ENCODE data around the gene RFX4.

Gene RFX4

GRCh38 chr12:106652510-106653015, 69.8 kb downstream of the RFX4 start:
- Histone ChIP-seq H3K4me1 (ENCODE audit: insufficient read depth, low read length, poor library complexity, severe bottlenecking) (no peaks in the 10 kb centered on the region), H2AFZ (ENCODE audit: low read length) (no peak overlapping the region), H3K79me2 (ENCODE audit: insufficient read depth, low read length) (no peaks in the 10 kb centered on the region), H3K27me3 (ENCODE audit: insufficient read depth, low read length, poor library complexity, severe bottlenecking) (no peaks in the 10 kb centered on the region), H3K4me2 (ENCODE audit: low read depth, low read length, poor library complexity, severe bottlenecking) (no peak overlapping the region), H3K9me2 (replicated peaks; ENCODE audit: low read depth, low read length) (no peaks in the 10 kb centered on the region), H3K4me3 (ENCODE audit: low read length, poor library complexity, severe bottlenecking) (no peak overlapping the region), H3K9me3 (ENCODE audit: insufficient read depth, low read depth, low read length) (no peaks in the 10 kb centered on the region), H4K20me1 (ENCODE audit: insufficient read depth, low read length, poor library complexity, severe bottlenecking) (no peaks in the 10 kb centered on the region), H3F3A (ENCODE audit: low read depth) (no peaks in the 10 kb centered on the region), H3K9ac (ENCODE audit: low read depth, low read length, poor library complexity, severe bottlenecking) (no peak overlapping the region), H3K36me3 (ENCODE audit: insufficient read depth, low read length) (no peaks in the 10 kb centered on the region)
- no peak for TF ChIP-seq EZH2phosphoT487 (IDR thresholded peaks at IDR 0.05; ENCODE audit: borderline replicate concordance)
- TF ChIP-seq CTCF (conservative IDR thresholded peaks at IDR 0.05; ENCODE audit: low read length), result no peak

GRCh38 chr12:106655577-106655976, 72.8 kb downstream of the RFX4 start:
- Histone ChIP-seq H3K4me3 (ENCODE audit: low read length, poor library complexity, severe bottlenecking) (no peak overlapping the region), H3K27me3 (ENCODE audit: insufficient read depth, low read length, poor library complexity, severe bottlenecking) (no peaks in the 10 kb centered on the region), H3K4me1 (ENCODE audit: insufficient read depth, low read length, poor library complexity, severe bottlenecking) (no peaks in the 10 kb centered on the region), H3K36me3 (ENCODE audit: insufficient read depth, low read length) (no peaks in the 10 kb centered on the region), H3F3A (ENCODE audit: low read depth) (no peaks in the 10 kb centered on the region), H3K9me3 (ENCODE audit: insufficient read depth, low read depth, low read length) (peaks cover 2% of the 10 kb centered on the region; the same call in 1 of the 2 replicates), H4K20me1 (ENCODE audit: insufficient read depth, low read length, poor library complexity, severe bottlenecking) (no peaks in the 10 kb centered on the region), H3K4me2 (ENCODE audit: low read depth, low read length, poor library complexity, severe bottlenecking) (no peak overlapping the region), H3K9ac (ENCODE audit: low read depth, low read length, poor library complexity, severe bottlenecking) (no peak overlapping the region), H3K79me2 (ENCODE audit: insufficient read depth, low read length) (no peaks in the 10 kb centered on the region), H3K9me2 (replicated peaks; ENCODE audit: low read depth, low read length) (no peaks in the 10 kb centered on the region), H2AFZ (ENCODE audit: low read length) (no peak overlapping the region)
- TF ChIP-seq CTCF (conservative IDR thresholded peaks at IDR 0.05; ENCODE audit: low read length) (no peak), EZH2phosphoT487 (IDR thresholded peaks at IDR 0.05; ENCODE audit: borderline replicate concordance) (no peak)

DNA sequence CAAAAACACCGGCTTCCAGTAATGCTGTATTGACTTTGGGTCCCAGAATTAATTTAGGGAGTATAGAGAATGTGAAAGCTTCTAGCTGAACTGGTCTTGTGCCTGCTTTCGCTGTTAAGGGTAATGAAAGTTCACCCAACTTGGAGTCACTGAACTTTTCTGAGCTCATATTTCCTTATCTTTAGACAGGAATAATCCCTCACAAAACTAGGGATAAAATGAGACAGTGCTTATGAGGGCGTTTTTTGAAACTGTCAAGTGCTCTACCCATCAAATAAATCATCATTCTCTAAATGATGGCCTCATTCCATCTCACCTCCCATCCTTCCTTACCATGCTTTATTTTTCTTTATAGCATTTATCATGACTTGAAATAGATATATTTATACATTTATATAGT, 74.7 kb downstream of the RFX4 start:
- Histone ChIP-seq H4K20me1 (ENCODE audit: insufficient read depth, low read length, poor library complexity, severe bottlenecking) (no peaks in the 10 kb centered on the region), H3K9me2 (replicated peaks; ENCODE audit: low read depth, low read length) (no peaks in the 10 kb centered on the region), H3K9me3 (ENCODE audit: insufficient read depth, low read depth, low read length) (peaks cover 16% of the 10 kb centered on the region; the same call in 1 of the 2 replicates), H3K4me3 (ENCODE audit: low read length, poor library complexity, severe bottlenecking) (no peak overlapping the region), H3K79me2 (ENCODE audit: insufficient read depth, low read length) (no peaks in the 10 kb centered on the region), H3K4me1 (ENCODE audit: insufficient read depth, low read length, poor library complexity, severe bottlenecking) (no peaks in the 10 kb centered on the region), H3K9ac (ENCODE audit: low read depth, low read length, poor library complexity, severe bottlenecking) (no peak overlapping the region), H3K27me3 (ENCODE audit: insufficient read depth, low read length, poor library complexity, severe bottlenecking) (no peaks in the 10 kb centered on the region), H3K36me3 (ENCODE audit: insufficient read depth, low read length) (no peaks in the 10 kb centered on the region), H3K4me2 (ENCODE audit: low read depth, low read length, poor library complexity, severe bottlenecking) (no peak overlapping the region), H3F3A (ENCODE audit: low read depth) (no peaks in the 10 kb centered on the region), H2AFZ (ENCODE audit: low read length) (no peak overlapping the region)
- TF ChIP-seq CTCF (conservative IDR thresholded peaks at IDR 0.05; ENCODE audit: low read length) (no peak), EZH2phosphoT487 (IDR thresholded peaks at IDR 0.05; ENCODE audit: borderline replicate concordance) (no peak)

Data from Loucy (cell line).